ENCODE results near the gene ZNF771.

- TF ChIP-seq CTCF (IDR thresholded peaks at IDR 0.05): no peak
- TF ChIP-seq EP300 (IDR thresholded peaks at IDR 0.05): no peak
- TF ChIP-seq POLR2AphosphoS5 (IDR thresholded peaks at IDR 0.05): no peak
Measured at GRCh38 chr16:30456302-30456701, 48.9 kb downstream of the ZNF771 start.
